Trophoblast cell (in vitro differentiated cells and primary cell): ENCODE data around the gene NDRG2.
"Not testable (repeated sequence)": the region's sequence is repeated elsewhere in the genome, so short reads cannot be mapped to it uniquely, and the experiment has no call there.

Experiments
- DNase-seq, 2 donors: peaks; one replicate each; pipeline ENCODE4 v3.0.0-alpha.2; 2016
- H2AFZ ChIP-seq: 2 replicates; pipeline ENCODE4 v1.6.1; 2013; ENCODE audit warnings: low read length, moderate library complexity, mild to moderate bottlenecking; ENCODE audit not compliant: insufficient read depth, poor library complexity
- H2AK5ac ChIP-seq: 2 replicates; pipeline ENCODE4 v1.6.1; 2013; ENCODE audit warnings: mild to moderate bottlenecking, low read length
- H2BK120ac ChIP-seq: 2 replicates; pipeline ENCODE4 v1.6.1; 2013; ENCODE audit warnings: low read length, mild to moderate bottlenecking, moderate library complexity; ENCODE audit not compliant: insufficient read depth, poor library complexity
- H2BK12ac ChIP-seq: 2 replicates; pipeline ENCODE4 v1.6.1; 2013; ENCODE audit warnings: mild to moderate bottlenecking, low read length, moderate library complexity
- H2BK5ac ChIP-seq: 2 replicates; pipeline ENCODE4 v1.6.1; 2013; ENCODE audit warnings: low read length, low read depth, moderate library complexity, mild to moderate bottlenecking; ENCODE audit not compliant: poor library complexity
- H3K14ac ChIP-seq: 2 replicates; pipeline ENCODE4 v1.6.1; 2013; ENCODE audit warnings: mild to moderate bottlenecking, low read length
- H3K18ac ChIP-seq: 2 replicates; pipeline ENCODE4 v1.6.1; 2013; ENCODE audit warnings: mild to moderate bottlenecking, low read length
- H3K23ac ChIP-seq: 2 replicates; pipeline ENCODE4 v1.6.1; 2013; ENCODE audit warnings: low read length
- H3K27ac ChIP-seq: 2 replicates; pipeline ENCODE4 v1.5.1; 2013; ENCODE audit warnings: low read depth, mild to moderate bottlenecking, inconsistent platforms, low read length, moderate library complexity
- H3K27me3 ChIP-seq: 2 replicates; pipeline ENCODE4 v1.6.1; 2013; ENCODE audit warnings: inconsistent platforms, mild to moderate bottlenecking, low read length, moderate library complexity; ENCODE audit not compliant: insufficient read depth
- H3K36me3 ChIP-seq, 2 experiments: 1 replicate in 1 of 2; 2 replicates in 1 of 2; pipeline ENCODE4 v1.6.1; 2013; ENCODE audit warnings: low read length in 2 of 2, mild to moderate bottlenecking in 2 of 2, moderate library complexity in 1 of 2; ENCODE audit not compliant: insufficient read depth in 2 of 2, control insufficient read depth in 1 of 2
- H3K4ac ChIP-seq: 2 replicates; pipeline ENCODE4 v1.6.1; 2013; ENCODE audit warnings: low read depth, mild to moderate bottlenecking, low read length, moderate library complexity
- H3K4me1 ChIP-seq, 2 experiments: 1 replicate in 1 of 2; 2 replicates in 1 of 2; pipeline ENCODE4 v1.6.1; 2013; ENCODE audit warnings: low read length in 2 of 2, mild to moderate bottlenecking in 2 of 2, moderate library complexity in 1 of 2; ENCODE audit not compliant: insufficient read depth in 2 of 2, control insufficient read depth in 1 of 2
- H3K4me2 ChIP-seq: 2 replicates; pipeline ENCODE4 v1.6.1; 2013; ENCODE audit warnings: inconsistent platforms, mild to moderate bottlenecking, low read length, moderate library complexity
- H3K4me3 ChIP-seq: 2 replicates; pipeline ENCODE4 v1.5.1; 2013; ENCODE audit warnings: mild to moderate bottlenecking, low read depth, low read length, inconsistent platforms
- H3K79me1 ChIP-seq: one replicate; pipeline ENCODE4 v1.6.1; 2013; ENCODE audit warnings: low read length
- H3K79me2 ChIP-seq: 2 replicates; pipeline ENCODE4 v1.6.1; 2013; ENCODE audit warnings: low read length, mild to moderate bottlenecking; ENCODE audit not compliant: control insufficient read depth, insufficient read depth, poor library complexity
- H3K9ac ChIP-seq: 2 replicates; pipeline ENCODE4 v1.6.1; 2013; ENCODE audit warnings: mild to moderate bottlenecking, low read length
- H3K9me3 ChIP-seq: 2 replicates; pipeline ENCODE4 v1.6.1; 2013; ENCODE audit warnings: low read depth, mild to moderate bottlenecking, control low read depth, inconsistent platforms, low read length; ENCODE audit not compliant: insufficient read depth
- H4K12ac ChIP-seq: 2 replicates; pipeline ENCODE4 v1.6.1; 2013; ENCODE audit warnings: low read depth, mild to moderate bottlenecking, low read length, moderate library complexity
- H4K8ac ChIP-seq: 2 replicates; pipeline ENCODE4 v1.6.1; 2013; ENCODE audit warnings: low read depth, mild to moderate bottlenecking, low read length, moderate library complexity
- H4K91ac ChIP-seq: one replicate; pipeline ENCODE4 v1.6.1; 2013; ENCODE audit warnings: low read depth, mild to moderate bottlenecking, low read length, moderate library complexity
- WGBS: extraction: QIAGEN DNeasy Blood & Tissue Kit; methylation state at CpG from one replicate; pipeline ENCODE4 v1.1.7; 2013; ENCODE audit warnings: missing lambda C conversion rate; ENCODE audit not compliant: insufficient read length, insufficient coverage; ENCODE audit errors: extremely low coverage; 5-methylcytosine and 5-hydroxymethylcytosine counted together

Gene NDRG2

DNA sequence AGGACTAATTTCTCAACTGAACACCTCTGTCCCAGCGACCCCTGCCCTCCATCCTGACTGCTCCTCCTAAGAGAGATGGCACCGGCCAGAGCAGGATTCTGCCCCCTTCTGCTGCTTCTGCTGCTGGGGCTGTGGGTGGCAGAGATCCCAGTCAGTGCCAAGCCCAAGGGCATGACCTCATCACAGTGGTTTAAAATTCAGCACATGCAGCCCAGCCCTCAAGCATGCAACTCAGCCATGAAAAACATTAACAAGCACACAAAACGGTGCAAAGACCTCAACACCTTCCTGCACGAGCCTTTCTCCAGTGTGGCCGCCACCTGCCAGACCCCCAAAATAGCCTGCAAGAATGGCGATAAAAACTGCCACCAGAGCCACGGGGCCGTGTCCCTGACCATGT is 18.1 kb upstream of the NDRG2 start:
- Histone ChIP-seq H2BK120ac (no peak overlapping the region), H2AFZ (no peak overlapping the region), H3K23ac (no peak overlapping the region), H4K8ac (no peak overlapping the region), H3K4me1 (peaks cover 18 to 26% of the 10 kb centered on the region in 2 experiments), H4K12ac (no peak overlapping the region), H3K79me1 (peaks cover 4% of the 10 kb centered on the region), H3K27ac (no peak overlapping the region), H3K27me3 (no peaks in the 10 kb centered on the region), H3K18ac (no peak overlapping the region), H3K9ac (no peak overlapping the region), H2BK5ac (no peak overlapping the region), H3K4me2 (no peak overlapping the region), H4K91ac (no peak overlapping the region), H3K36me3 (no peaks in the 10 kb centered on the region), H3K14ac (no peak overlapping the region), H2BK12ac (no peak overlapping the region), H2AK5ac (no peak overlapping the region), H3K4ac (no peak overlapping the region), H3K9me3 (no peaks in the 10 kb centered on the region), H3K4me3 (no peak overlapping the region), H3K79me2 (no peaks in the 10 kb centered on the region)
- no CpG with 5 or more reads among the region's 8 CpGs for WGBS
- DNase-seq, result no peak

DNA sequence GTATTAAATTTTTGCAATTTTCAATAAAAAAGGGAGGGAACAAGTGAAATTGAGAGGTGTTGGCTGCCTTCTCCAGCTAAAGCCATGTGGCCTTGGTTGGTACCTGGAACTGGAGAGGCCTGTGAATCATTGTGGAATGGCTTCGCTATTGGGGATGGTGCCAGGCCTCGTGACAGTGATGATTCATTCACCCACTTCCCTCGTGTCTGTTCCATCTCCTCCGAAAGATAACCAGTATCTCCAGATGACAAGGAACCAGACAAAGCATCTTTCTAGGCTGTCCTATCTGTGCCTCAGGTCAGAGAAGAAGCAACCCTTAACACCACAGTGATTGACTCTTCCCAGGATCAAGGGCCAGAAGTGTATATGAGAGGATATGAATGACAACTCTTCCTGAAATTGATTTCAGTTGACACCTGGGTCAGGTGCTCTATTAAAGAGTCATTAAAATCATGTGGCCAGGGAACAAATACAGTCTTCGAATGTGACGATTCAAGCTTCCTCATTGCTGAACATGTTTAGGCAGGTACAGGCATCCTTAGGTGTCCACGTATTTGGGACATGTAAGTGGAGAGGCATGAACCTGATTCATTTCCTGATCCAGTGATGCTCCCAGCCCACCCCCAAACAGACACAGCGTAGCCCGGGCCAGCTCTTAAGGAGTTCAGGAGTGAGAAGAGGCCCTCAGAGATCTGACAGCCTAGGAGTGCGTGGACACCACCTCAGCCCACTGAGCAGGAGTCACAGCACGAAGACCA is 17.0 kb upstream of the NDRG2 start, which contains the start of gene RNASE7:
Gene RNASE7, plus strand, starts transcription at position 687 of the 758 bp plus-strand sequence. CDS start 631 bp downstream, outside the sequence.
- no CpG with 5 or more reads among the region's 11 CpGs for WGBS
- H3K4ac ChIP-seq, result no peak within 1 kb of the TSS
- H3K4me1 ChIP-seq, result peaks cover 18 to 26% of the 10 kb centered on the region in 2 experiments
- peak within 1 kb of the TSS; percentile 9 for H3K14ac ChIP-seq
- no peak within 1 kb of the TSS for H2BK5ac ChIP-seq
- peak within 1 kb of the TSS; percentile 8 for H4K91ac ChIP-seq
- peak within 1 kb of the TSS; percentile 31 for H2AK5ac ChIP-seq
- no peak within 1 kb of the TSS for H3K4me2 ChIP-seq
- H3K4me3 ChIP-seq, result no peak within 1 kb of the TSS
- DNase-seq, result peak; percentile 7 to 43
- no peak within 1 kb of the TSS for H3K23ac ChIP-seq
- no peak within 1 kb of the TSS for H3K27ac ChIP-seq
- H4K12ac ChIP-seq, result no peak within 1 kb of the TSS
- no peak within 1 kb of the TSS for H3K9ac ChIP-seq
- no peaks in the 10 kb centered on the region for H3K79me2 ChIP-seq
- no peak within 1 kb of the TSS for H3K18ac ChIP-seq
- H3K9me3 ChIP-seq, result no peaks in the 10 kb centered on the region
- H2BK12ac ChIP-seq, result peak within 1 kb of the TSS; percentile 58
- peaks cover 4% of the 10 kb centered on the region for H3K79me1 ChIP-seq
- no peak within 1 kb of the TSS for H2AFZ ChIP-seq
- no peaks in the 10 kb centered on the region for H3K27me3 ChIP-seq
- H3K36me3 ChIP-seq, result no peaks in the 10 kb centered on the region
- H4K8ac ChIP-seq, result no peak within 1 kb of the TSS
- H2BK120ac ChIP-seq, result no peak within 1 kb of the TSS

DNA sequence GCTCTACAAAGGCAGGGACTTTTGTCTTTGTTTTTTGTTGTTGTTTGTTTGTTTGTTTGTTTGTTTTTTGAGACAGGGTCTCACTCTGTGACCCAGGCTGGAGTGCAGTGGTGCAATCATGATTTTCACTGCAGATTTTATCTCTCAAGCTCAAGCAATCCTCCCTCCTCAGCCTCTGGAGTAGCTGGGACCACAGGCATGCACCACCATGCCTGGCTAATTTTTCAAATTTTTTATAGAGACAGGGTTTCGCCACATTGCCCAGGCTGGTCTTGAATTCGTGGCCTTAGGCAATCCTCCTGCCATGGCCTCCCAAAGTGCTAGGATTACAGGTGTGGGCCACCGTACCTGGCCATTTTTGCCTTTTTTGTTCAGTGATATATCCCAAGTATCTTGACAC is 16.1 kb upstream of the NDRG2 start:
- H3K18ac ChIP-seq, H4K12ac ChIP-seq, H3K14ac ChIP-seq, H2AK5ac ChIP-seq, H3K4me2 ChIP-seq, H3K79me2 ChIP-seq, H3K4me3 ChIP-seq, H3K79me1 ChIP-seq, H2BK120ac ChIP-seq, H4K91ac ChIP-seq, H3K36me3 ChIP-seq, H3K23ac ChIP-seq, H2BK12ac ChIP-seq, H4K8ac ChIP-seq, H3K9me3 ChIP-seq, H3K27ac ChIP-seq, H3K27me3 ChIP-seq, H3K9ac ChIP-seq, H3K4ac ChIP-seq, H2BK5ac ChIP-seq, H2AFZ ChIP-seq: not testable (repeated sequence)
- H3K4me1 ChIP-seq, result peaks cover 18 to 26% of the 10 kb centered on the region in 2 experiments
- peak; percentile 84 to 95 for DNase-seq
- no CpG with 5 or more reads among the region's 3 CpGs for WGBS

DNA sequence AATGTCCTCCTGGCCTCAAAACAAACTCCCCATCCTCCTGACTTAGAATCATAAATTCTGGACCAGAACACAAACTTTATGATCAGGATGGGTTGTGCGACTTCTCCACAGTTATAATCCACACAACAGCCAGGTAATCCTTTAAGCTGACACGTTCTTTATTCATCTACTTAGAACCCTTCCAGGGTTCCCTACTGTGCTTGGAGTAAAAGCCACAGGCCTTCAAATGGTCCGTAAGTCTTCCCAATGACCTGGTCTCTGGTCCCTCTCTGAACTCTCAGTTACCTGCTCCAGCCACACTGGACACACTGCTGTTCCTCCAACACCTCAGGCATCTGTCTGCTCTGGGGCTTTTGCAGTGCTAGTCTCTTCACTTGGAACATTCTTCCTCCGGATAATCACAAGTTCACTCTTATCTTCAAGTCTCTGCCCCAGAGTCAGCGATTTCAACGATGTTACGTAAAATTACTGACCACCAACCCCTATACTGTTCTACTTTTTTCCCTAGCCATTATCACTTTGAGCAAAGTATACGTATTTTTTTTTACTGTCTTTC is 15.6 kb upstream of the NDRG2 start:
- Histone ChIP-seq H2BK5ac (no peak overlapping the region), H4K91ac (no peak overlapping the region), H2AFZ (no peak overlapping the region), H3K9me3 (no peaks in the 10 kb centered on the region), H3K14ac (no peak overlapping the region), H3K9ac (no peak overlapping the region), H3K79me1 (peaks cover 4% of the 10 kb centered on the region), H2BK12ac (no peak overlapping the region), H3K4me3 (no peak overlapping the region), H3K36me3 (no peaks in the 10 kb centered on the region), H3K4ac (no peak overlapping the region), H3K4me2 (no peak overlapping the region), H3K23ac (no peak overlapping the region), H2BK120ac (no peak overlapping the region), H3K18ac (no peak overlapping the region), H3K79me2 (no peaks in the 10 kb centered on the region), H4K8ac (no peak overlapping the region), H2AK5ac (no peak overlapping the region), H3K27ac (no peak overlapping the region), H3K27me3 (no peaks in the 10 kb centered on the region), H4K12ac (no peak overlapping the region), H3K4me1 (peaks cover 18 to 26% of the 10 kb centered on the region in 2 experiments)
- WGBS, result no CpG with 5 or more reads among the region's 8 CpGs
- DNase-seq, result peak; percentile 78 to 90
